HG02759 (cell line): ENCODE data around the gene LSAMP.
"Not testable (repeated sequence)": the region's sequence is repeated elsewhere in the genome, so short reads cannot be mapped to it uniquely, and the experiment has no call there.

Experiments used
- ATAC-seq: cut with Tn5 transposase; IDR thresholded peaks from one replicate; pipeline ENCODE4 v1.9.1; 2021; ENCODE audit warnings: mild to moderate bottlenecking, moderate library complexity; ENCODE audit not compliant: unreplicated experiment

LSAMP gene

GRCh38 chr3:116127464-116127863 is 317.8 kb downstream of the LSAMP start:
- ATAC-seq: no peak

GRCh38 chr3:116124166-116124565 is 321.1 kb downstream of the LSAMP start:
- ATAC-seq: no peak

- ATAC-seq: no peak
Measured at GRCh38 chr3:116118475-116119169, 326.7 kb downstream of the LSAMP start.

- ATAC-seq: no peak
Measured at GRCh38 chr3:116114586-116114985, 330.7 kb downstream of the LSAMP start.

- ATAC-seq: no peak
Measured at GRCh38 chr3:116112696-116113095, 332.6 kb downstream of the LSAMP start.

GRCh38 chr3:116111765-116112164 is 333.5 kb downstream of the LSAMP start:
- ATAC-seq: no peak

- no peak for ATAC-seq
Measured at GRCh38 chr3:116103868-116104530, 341.3 kb downstream of the LSAMP start.

GRCh38 chr3:116102037-116102436 is 343.2 kb downstream of the LSAMP start:
- no peak for ATAC-seq

GRCh38 chr3:116097226-116097625 is 348.1 kb downstream of the LSAMP start:
- no peak for ATAC-seq

- no peak for ATAC-seq
Measured at GRCh38 chr3:116096631-116097030, 348.7 kb downstream of the LSAMP start.

GRCh38 chr3:116093374-116093773 is 351.9 kb downstream of the LSAMP start:
- no peak for ATAC-seq

GRCh38 chr3:116087426-116087825 is 357.9 kb downstream of the LSAMP start:
- ATAC-seq: no peak

GRCh38 chr3:116084999-116085791 is 360.1 kb downstream of the LSAMP start:
- ATAC-seq: no peak

- ATAC-seq: no peak
Measured at GRCh38 chr3:116083683-116084082, 361.6 kb downstream of the LSAMP start.

GRCh38 chr3:116078561-116078960 is 366.7 kb downstream of the LSAMP start:
- no peak for ATAC-seq

GRCh38 chr3:116077557-116077956 is 367.7 kb downstream of the LSAMP start:
- no peak for ATAC-seq

GRCh38 chr3:116077059-116077458 is 368.2 kb downstream of the LSAMP start:
- no peak for ATAC-seq

GRCh38 chr3:116070516-116071278 is 374.6 kb downstream of the LSAMP start:
- not testable (repeated sequence) for ATAC-seq

GRCh38 chr3:116070061-116070460 is 375.2 kb downstream of the LSAMP start:
- no peak for ATAC-seq

GRCh38 chr3:116069024-116069423 is 376.3 kb downstream of the LSAMP start:
- no peak for ATAC-seq

GRCh38 chr3:116067326-116067725 is 378.0 kb downstream of the LSAMP start:
- peak; percentile 83 for ATAC-seq
